SU-DHL-6 (cell line): ENCODE data around the gene CD9.

Experiments
- H2AFZ ChIP-seq: fragments of 200-600 bp; sonication (generic); 2 replicates; pipeline ENCODE4 v1.6.1; 2014; ENCODE audit warnings: low read depth, mild to moderate bottlenecking, moderate library complexity, mixed read lengths, antibody characterized with exemption, low read length; ENCODE audit not compliant: severe bottlenecking
- H3F3A ChIP-seq: fragments of 200-600 bp; shearing (Covaris generic); 2 replicates; pipeline ENCODE4 v1.6.0; 2016; ENCODE audit warnings: antibody characterized with exemption, mild to moderate bottlenecking; ENCODE audit not compliant: insufficient read depth
- H3K27ac ChIP-seq: fragments of 200-600 bp; sonication (generic); 2 replicates; pipeline ENCODE4 v1.5.1; 2016; ENCODE audit warnings: low read depth, mild to moderate bottlenecking, low read length, moderate library complexity, mixed read lengths
- H3K27me3 ChIP-seq: fragments of 200-600 bp; sonication (generic), shearing (Covaris generic); 2 replicates; pipeline ENCODE4 v1.6.0; 2014; ENCODE audit warnings: mild to moderate bottlenecking, low read length
- H3K36me3 ChIP-seq: fragments of 200-600 bp; sonication (generic); 2 replicates; pipeline ENCODE4 v1.6.1; 2014; ENCODE audit warnings: mild to moderate bottlenecking, low read length, mixed read lengths
- H3K4me2 ChIP-seq: fragments of 300-600, 200-600 bp; shearing (Covaris generic), sonication (generic); 2 replicates; pipeline ENCODE4 v1.6.0; 2014; ENCODE audit warnings: low read length, low read depth, mild to moderate bottlenecking; ENCODE audit not compliant: poor library complexity, severe bottlenecking
- H3K4me3 ChIP-seq: fragments of 200-600 bp; sonication (generic); 2 replicates; pipeline ENCODE4 v1.5.1; 2014; ENCODE audit warnings: antibody characterized with exemption, low read length, mild to moderate bottlenecking, mixed read lengths; ENCODE audit not compliant: insufficient read depth, poor library complexity, severe bottlenecking
- H3K79me2 ChIP-seq: fragments of 200-600 bp; sonication (generic); 2 replicates; pipeline ENCODE4 v1.6.1; 2014; ENCODE audit warnings: mild to moderate bottlenecking, low read length, moderate library complexity; ENCODE audit not compliant: insufficient read depth
- H3K9ac ChIP-seq: fragments of 200-600 bp; sonication (generic); 2 replicates; pipeline ENCODE4 v1.7.0; 2014; ENCODE audit warnings: mild to moderate bottlenecking, low read length
- H3K9me2 ChIP-seq: fragments of 200-600 bp; sonication (generic); replicated peaks from 2 replicates; pipeline ENCODE4 v1.6.1; 2014; ENCODE audit warnings: low read length; ENCODE audit not compliant: insufficient read depth
- H3K9me3 ChIP-seq: fragments of 200-600 bp; sonication (generic); 2 replicates; pipeline ENCODE4 v1.6.1; 2014; ENCODE audit warnings: low read length, mixed read lengths; ENCODE audit not compliant: insufficient read depth
- H4K20me1 ChIP-seq: fragments of 200-600 bp; sonication (generic); 2 replicates; pipeline ENCODE4 v1.6.1; 2014; ENCODE audit warnings: low read depth, mild to moderate bottlenecking, antibody characterized with exemption, low read length, moderate library complexity, mixed read lengths
- EZH2phosphoT487 ChIP-seq: fragments of 200-600 bp; sonication (generic), shearing (Covaris generic); conservative IDR thresholded peaks from 2 replicates; pipeline ENCODE4 v1.6.1; 2018; ENCODE audit warnings: mild to moderate bottlenecking, antibody characterized with exemption, low read length, moderate library complexity, mixed read lengths
- TF ChIP-seq, protein P1 (sequence below): fragments of 200-600 bp; sonication (generic); IDR thresholded peaks from one replicate; pipeline ENCODE4 v1.5.1; 2017; ENCODE audit warnings: antibody characterized with exemption, mild to moderate bottlenecking, low read length, moderate library complexity; ENCODE audit not compliant: insufficient read depth, poor library complexity, severe bottlenecking

CD9 gene

DNA sequence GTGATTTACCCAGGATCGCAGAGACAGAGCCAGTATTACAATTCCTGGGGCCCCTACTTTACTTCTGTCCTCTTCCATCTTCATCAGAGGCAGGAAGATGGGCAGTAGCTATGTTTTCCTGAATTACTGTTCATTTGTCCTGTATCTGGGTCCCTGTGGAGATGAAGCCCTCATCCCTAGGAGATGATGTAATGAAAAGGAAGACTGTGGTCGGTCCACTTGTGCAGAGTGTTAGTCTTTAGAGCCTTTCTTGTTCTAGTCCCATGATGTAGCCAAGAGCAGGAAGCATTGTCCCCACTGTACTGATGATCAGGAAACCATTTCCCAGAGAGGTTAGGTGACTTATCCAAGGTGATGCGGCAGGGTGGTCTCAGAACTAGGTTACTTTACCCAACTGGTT is 2.6 kb downstream of the CD9 start:
- Histone ChIP-seq H3F3A (no peaks in the 10 kb centered on the region), H3K9me2 (no peaks in the 10 kb centered on the region), H3K79me2 (no peaks in the 10 kb centered on the region), H3K27ac (no peak overlapping the region), H3K27me3 (0 out of 2 replicates have a peak, but pooled peaks cover 2% of the 10 kb centered on the region), H3K4me2 (no peak overlapping the region), H4K20me1 (no peaks in the 10 kb centered on the region), H3K36me3 (no peaks in the 10 kb centered on the region), H3K9me3 (no peaks in the 10 kb centered on the region), H3K9ac (no peak overlapping the region), H2AFZ (no peak overlapping the region), H3K4me3 (no peak overlapping the region)
- TF ChIP-seq, protein P1, sequence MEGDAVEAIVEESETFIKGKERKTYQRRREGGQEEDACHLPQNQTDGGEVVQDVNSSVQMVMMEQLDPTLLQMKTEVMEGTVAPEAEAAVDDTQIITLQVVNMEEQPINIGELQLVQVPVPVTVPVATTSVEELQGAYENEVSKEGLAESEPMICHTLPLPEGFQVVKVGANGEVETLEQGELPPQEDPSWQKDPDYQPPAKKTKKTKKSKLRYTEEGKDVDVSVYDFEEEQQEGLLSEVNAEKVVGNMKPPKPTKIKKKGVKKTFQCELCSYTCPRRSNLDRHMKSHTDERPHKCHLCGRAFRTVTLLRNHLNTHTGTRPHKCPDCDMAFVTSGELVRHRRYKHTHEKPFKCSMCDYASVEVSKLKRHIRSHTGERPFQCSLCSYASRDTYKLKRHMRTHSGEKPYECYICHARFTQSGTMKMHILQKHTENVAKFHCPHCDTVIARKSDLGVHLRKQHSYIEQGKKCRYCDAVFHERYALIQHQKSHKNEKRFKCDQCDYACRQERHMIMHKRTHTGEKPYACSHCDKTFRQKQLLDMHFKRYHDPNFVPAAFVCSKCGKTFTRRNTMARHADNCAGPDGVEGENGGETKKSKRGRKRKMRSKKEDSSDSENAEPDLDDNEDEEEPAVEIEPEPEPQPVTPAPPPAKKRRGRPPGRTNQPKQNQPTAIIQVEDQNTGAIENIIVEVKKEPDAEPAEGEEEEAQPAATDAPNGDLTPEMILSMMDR: no peak
- no peak for TF ChIP-seq EZH2phosphoT487

DNA sequence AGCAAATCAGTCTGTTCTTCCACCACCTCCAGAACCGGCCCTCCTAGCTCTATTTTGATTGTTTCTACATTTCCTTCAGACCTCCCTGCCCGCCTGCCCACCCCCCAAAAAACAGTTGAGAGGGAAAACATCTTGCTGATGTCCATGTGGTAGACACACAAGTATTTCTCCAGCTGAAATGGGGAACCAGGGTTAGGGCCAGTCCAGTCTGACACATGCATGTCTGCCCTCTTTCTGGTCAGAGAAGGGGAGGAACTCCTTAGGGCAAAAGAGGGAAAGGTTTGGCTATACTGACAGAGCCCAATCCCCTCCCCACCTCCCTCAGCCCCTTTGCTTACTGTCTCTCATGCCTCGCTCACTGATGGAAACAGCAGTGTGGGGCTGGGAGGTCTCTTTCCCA is 3.4 kb downstream of the CD9 start:
- Histone ChIP-seq H3K27me3 (0 out of 2 replicates have a peak, but pooled peaks cover 2% of the 10 kb centered on the region), H3K27ac (no peak overlapping the region), H4K20me1 (no peaks in the 10 kb centered on the region), H3K4me3 (no peak overlapping the region), H3K4me2 (no peak overlapping the region), H3K9me2 (no peaks in the 10 kb centered on the region), H3K79me2 (no peaks in the 10 kb centered on the region), H3K36me3 (no peaks in the 10 kb centered on the region), H2AFZ (no peak overlapping the region), H3K9ac (no peak overlapping the region), H3F3A (no peaks in the 10 kb centered on the region), H3K9me3 (no peaks in the 10 kb centered on the region)
- TF ChIP-seq, protein P1: no peak
- TF ChIP-seq EZH2phosphoT487: no peak

DNA sequence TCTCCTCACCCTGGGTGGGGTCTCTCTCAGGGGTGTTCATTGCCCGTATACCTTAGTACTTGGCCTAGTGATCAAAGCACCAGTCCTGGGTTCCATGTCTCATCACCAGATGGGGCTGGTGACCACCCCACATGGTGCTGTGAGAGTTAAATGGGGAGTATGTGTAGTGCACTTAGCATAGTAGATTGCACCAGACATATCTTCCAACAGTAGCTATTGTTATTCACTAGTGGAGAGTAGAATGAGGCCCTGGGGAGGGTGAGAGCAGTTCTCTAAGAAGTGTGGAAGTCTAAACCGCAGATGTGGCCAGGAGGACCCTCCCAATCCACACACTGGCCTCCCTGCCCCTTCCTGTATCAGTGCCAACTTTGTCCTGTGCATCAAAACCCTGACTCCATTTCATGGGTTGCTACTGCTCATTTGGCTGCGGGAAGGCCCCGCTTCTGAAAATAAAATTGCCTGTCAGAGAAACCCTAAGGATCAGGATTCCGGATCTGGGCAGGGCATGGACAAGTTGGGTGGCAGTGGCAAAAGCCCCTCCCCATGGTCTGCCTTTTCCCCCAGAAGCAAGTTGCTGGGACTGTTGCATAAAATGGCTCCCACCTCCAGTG is 4.4 kb downstream of the CD9 start:
- H3K79me2 ChIP-seq: no peaks in the 10 kb centered on the region
- H3K27ac ChIP-seq: no peak overlapping the region

More for the DNA sequence above, 4.4 kb downstream of the CD9 start:
- no peaks in the 10 kb centered on the region for H3K9me2 ChIP-seq
- H3K4me3 ChIP-seq: no peak overlapping the region
- H3K9ac ChIP-seq: no peak overlapping the region
- no peaks in the 10 kb centered on the region for H3F3A ChIP-seq
- H3K27me3 ChIP-seq: no peaks in the 10 kb centered on the region
- no peaks in the 10 kb centered on the region for H3K9me3 ChIP-seq
- no peak overlapping the region for H3K4me2 ChIP-seq
- H3K36me3 ChIP-seq: no peaks in the 10 kb centered on the region
- no peak overlapping the region for H2AFZ ChIP-seq
- H4K20me1 ChIP-seq: no peaks in the 10 kb centered on the region
- TF ChIP-seq EZH2phosphoT487: no peak
- TF ChIP-seq, protein P1: no peak
